NCI-H2196 treated with DMSO at 0.1 percent for 48 hours (cell line): Measurements from ENCODE around the gene CRYBA2.

Source experiments
- DNase-seq: peaks from one replicate; lab custom pipeline; 2025; ENCODE audit not compliant: unreplicated experiment; lab: John Stamatoyannopoulos, UW

The CRYBA2 gene

GRCh38 chr2:218983263-218983933 lies 9.8 kb downstream of the CRYBA2 start:
- no peak for DNase-seq

GRCh38 chr2:218982586-218983262 lies 10.5 kb downstream of the CRYBA2 start:
- DNase-seq: no peak

- no peak for DNase-seq
Observed at GRCh38 chr2:218981881-218982585, 11.2 kb downstream of the CRYBA2 start.

GRCh38 chr2:218981390-218981880 lies 11.8 kb downstream of the CRYBA2 start:
- no peak for DNase-seq

- no peak for DNase-seq
Observed at GRCh38 chr2:218980735-218981389, 12.4 kb downstream of the CRYBA2 start.

GRCh38 chr2:218979846-218980734 lies 13.1 kb downstream of the CRYBA2 start:
- DNase-seq: peak; percentile 62

GRCh38 chr2:218975060-218975777 lies 18.0 kb downstream of the CRYBA2 start:
- no peak for DNase-seq

- no peak for DNase-seq
Observed at GRCh38 chr2:218970894-218971293, 22.3 kb downstream of the CRYBA2 start.

GRCh38 chr2:218964041-218964771 lies 29.0 kb downstream of the CRYBA2 start:
- peak; percentile 48 for DNase-seq

- no peak for DNase-seq
Observed at GRCh38 chr2:218963601-218964000, 29.6 kb downstream of the CRYBA2 start.

GRCh38 chr2:218962859-218963492 lies 30.2 kb downstream of the CRYBA2 start:
- DNase-seq: peak; percentile 97

GRCh38 chr2:218961651-218962570 lies 31.3 kb downstream of the CRYBA2 start:
- peak; percentile 59 for DNase-seq

GRCh38 chr2:218961229-218961628 lies 32.0 kb downstream of the CRYBA2 start:
- DNase-seq: no peak

GRCh38 chr2:218960309-218961165 lies 32.7 kb downstream of the CRYBA2 start:
- no peak for DNase-seq

- DNase-seq: peak; percentile 49
Observed at GRCh38 chr2:218959761-218960308, 33.4 kb downstream of the CRYBA2 start.

GRCh38 chr2:218959141-218959731 lies 34.0 kb downstream of the CRYBA2 start, which contains the start of gene CDK5R2:
Gene CDK5R2 (plus strand): TSS chr2:218959666. CDS start chr2:218959821, 155 bp downstream.
- DNase-seq: peak; percentile 92
